GM19099 (cell line): ENCODE measurements around the gene PICALM.

Experiments used
- POLR2A ChIP-seq: IDR thresholded peaks from 3 replicates; pipeline ENCODE4 v1.6.1; 2011; ENCODE audit warnings: low read depth; ENCODE audit not compliant: insufficient read length; ENCODE audit errors: extremely low read depth

PICALM gene

DNA sequence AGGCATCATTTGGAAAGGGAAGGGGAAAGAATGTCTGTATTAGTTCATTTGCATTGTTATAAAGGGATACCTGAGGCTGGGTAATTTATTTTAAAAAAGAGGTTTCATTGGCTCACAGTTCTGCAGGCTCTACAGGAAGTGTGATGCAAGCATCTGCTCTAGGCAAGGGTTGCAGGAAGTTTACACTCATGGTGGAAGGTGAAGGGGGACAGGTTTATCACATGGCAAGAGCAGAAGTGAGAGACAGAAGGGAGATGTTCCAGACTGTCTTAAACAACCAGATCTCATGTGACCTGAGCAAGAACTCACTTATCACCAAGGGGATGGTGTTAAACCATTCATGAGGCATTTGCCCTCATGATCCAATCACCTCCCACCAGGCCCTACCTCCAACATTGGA is 123.1 kb downstream of the PICALM start:
- TF ChIP-seq POLR2A, result no peak

DNA sequence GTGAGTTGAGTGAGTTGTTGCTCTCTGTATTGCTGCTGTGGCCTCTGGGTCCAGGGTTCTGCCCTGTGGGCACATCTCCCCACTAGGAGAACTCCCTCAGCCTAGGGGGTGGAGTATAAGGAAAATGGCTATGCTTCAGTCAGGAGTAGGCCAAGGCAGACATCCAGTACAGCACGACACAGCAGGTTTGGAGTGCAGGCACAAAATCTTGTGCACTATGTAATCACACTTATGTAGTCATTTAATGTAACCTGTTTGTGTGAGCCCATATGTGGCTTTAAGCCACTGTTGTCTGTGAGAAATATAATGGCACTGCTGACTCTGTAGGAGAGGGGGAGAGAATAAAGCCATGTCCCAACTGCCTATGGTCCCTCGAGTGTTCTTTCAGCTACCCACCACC is 123.6 kb downstream of the PICALM start:
- no peak for TF ChIP-seq POLR2A

DNA sequence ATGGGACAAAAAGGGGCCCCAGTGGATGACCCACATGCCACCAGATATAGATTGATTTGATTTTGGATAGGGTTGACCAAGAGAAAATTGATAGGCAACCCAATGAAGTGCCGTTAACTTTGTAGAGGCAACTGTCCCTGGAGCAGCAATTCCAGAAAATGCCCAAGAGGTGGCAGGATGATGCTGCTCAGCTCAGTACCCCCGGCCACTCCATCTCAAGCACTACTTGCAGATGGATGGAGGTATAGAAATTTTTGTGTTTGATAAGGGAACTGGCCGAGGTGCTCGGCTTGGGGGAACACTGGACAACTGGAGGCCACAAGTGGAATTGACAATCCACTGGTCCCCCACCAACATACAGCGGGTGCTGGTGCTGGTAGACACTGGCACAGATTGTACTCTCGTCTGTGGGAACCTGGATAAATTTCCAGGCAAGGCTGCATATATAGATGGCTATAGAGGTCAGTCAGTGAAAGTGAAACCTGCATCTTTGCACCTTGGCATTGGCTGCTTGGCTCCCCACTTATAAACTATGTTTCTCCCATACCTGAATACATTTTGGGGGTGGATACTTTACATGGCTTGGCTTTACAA is 127.4 kb downstream of the PICALM start:
- no peak for TF ChIP-seq POLR2A

DNA sequence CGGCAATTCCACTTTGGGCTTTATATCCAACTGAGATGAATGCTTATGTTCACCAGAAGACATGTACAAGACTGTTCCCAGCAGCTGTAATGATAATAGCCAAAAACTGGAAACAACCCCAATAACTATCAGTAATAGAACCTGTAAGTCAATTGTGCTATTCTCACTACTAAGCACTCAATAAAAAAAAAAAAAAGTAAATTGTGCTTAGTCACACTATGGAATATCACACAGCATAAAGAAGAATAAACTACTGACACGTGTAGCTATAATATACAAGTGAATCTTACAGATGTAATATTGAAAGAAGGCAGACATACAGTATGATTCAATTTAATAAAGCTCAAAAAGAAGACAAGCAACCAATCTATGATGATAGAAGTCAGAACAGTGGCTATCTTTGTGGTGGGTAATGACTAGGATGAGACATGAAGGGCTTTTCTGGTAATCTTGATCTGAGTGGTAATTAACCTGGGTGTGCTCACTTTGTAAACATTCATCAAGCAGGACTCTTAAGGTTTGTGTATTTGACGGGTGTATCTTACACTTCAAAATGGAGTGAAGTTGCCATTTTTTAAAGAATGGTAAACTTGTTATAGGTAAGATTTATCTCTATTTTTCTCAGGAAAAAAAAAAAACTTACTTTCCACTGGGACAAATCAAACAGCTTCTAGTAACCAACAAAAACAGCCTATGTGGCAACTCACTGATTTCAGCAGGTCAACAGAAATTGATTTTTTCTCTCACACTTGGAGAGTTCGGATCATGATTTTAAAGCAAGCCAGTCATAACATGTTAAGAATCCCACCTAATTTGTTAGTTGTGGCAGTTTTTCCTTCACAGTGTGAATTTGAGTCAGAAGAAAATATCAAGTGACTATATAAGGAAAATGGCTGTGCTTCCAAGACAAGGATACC is 129.5 kb downstream of the PICALM start:
- TF ChIP-seq POLR2A, result no peak

DNA sequence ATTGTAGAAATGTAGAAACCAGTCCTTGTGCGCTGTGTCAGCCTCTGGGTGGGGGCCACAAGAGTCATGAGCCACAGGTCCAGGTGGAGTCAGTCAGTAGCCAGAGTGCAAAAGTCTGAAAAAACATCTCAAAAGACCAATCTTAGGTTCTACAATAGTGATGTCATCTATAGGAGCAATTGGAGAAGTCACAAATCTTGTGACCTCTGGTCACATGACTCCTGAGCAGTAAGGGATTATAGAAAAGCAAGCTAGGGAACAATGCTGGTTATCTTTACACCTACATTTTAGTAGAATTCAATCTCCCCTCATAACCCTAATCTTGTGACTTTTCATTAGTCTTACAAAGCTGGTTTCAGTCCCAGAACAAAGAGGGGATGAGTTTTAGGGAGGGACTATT is 131.0 kb downstream of the PICALM start:
- TF ChIP-seq POLR2A, result no peak

DNA sequence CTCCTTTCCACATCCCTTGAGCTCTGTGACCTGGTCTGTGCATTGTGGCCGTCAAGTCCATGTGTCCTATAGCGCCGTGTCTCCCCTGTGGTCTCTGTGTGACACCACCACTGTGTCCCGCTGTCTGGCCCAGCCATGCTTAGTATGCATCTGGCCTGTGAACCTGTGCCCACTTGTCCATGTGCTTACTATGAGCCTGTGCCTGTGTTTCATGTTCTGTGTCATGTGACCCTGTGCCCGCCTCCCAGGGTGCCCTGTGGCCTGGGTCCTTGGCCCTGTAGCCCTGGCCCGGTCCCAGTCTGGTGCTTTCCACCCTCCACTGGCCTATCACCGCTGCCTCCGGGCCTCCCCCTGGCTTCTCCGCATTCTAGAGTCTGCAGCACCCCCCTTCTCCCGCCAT is 133.1 kb downstream of the PICALM start:
- TF ChIP-seq POLR2A, result no peak

DNA sequence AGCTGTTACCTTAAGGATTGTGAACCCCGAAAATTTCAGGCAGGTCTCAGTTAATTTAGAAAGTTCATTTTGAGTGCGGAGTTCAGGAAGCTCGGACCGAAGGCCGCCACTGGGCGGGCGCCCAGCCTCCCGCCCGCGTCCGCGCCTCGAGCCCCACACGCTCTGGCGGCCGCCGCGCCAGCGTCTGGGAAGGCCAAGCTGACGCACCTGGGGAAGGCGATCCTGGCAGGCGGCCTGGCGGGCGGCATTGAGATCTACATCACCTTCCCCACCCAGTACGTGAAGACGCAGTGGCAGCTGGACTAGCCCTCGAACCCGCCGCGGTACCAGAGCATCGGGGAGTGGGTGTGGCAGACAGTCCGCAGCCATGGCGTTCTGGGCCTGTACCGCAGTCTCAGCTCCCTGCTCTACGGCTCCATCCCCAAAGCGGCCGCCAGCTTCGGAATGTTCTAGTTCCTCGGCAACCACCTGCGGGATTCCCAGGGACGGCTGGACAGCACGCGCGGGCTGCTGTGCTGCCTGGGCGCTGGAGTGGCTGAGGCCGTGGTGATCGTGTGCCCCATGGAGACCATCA is 134.2 kb downstream of the PICALM start:
- no peak for TF ChIP-seq POLR2A

DNA sequence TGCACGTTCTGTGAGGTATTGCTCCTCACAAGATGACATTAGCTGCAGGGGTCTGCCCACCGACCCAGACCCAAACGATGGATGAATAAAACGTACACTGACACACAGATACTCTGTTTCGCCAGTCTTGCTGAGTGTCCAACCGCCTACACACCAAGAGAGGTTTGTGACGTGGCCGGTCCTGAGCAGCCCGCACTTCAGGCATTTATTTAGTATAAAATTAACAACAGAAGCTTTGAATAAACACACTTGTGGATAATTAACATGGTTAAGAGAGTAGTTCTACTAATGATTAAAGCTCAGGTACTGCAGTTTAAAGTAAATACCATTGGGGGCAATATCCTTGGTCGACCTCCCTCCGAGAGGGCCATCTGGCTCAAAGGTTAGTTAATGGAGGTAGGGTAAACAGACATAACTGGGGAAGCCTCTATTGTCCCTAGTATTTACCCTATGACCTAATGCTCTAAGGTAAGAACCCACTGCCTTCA is 138.0 kb downstream of the PICALM start:
- TF ChIP-seq POLR2A, result no peak

DNA sequence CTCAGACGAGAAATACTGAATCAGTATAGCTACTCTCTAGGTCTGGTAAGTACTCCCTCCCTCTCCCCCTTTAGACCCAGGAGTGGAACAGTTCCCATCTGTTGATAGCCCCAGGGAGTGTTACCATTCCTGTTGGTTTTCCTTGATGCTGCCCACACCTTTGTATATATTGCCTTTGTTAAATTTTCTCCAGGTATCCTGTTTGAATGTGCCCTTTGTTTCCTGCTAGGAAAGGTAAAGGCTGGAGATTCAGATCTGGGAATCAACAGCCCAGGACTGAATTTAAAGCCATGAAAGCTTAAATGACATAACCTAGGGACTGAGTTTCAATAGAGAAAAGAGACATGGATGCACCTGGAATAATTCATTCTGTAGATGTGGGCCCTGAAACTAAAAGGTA is 145.4 kb downstream of the PICALM start:
- TF ChIP-seq POLR2A, result no peak

DNA sequence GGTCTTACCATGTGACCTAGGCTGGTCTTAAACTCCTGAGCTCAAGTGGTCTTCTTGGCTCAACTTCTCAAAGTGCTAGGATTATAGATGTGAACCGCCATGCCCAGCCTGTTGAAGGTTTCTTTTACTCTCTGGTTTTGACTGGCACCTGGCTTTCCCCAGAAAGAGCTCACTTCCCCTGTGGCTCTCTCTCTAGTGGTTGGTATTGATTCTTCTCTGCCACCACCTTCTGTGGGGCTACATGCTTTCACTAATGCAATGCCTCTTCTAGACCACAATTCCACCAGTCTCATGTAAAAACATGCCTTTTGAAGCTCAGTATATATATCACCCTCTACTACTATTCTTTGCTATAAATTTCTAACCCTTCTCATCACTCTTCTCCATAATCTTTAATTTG is 146.5 kb downstream of the PICALM start:
- no peak for TF ChIP-seq POLR2A

DNA sequence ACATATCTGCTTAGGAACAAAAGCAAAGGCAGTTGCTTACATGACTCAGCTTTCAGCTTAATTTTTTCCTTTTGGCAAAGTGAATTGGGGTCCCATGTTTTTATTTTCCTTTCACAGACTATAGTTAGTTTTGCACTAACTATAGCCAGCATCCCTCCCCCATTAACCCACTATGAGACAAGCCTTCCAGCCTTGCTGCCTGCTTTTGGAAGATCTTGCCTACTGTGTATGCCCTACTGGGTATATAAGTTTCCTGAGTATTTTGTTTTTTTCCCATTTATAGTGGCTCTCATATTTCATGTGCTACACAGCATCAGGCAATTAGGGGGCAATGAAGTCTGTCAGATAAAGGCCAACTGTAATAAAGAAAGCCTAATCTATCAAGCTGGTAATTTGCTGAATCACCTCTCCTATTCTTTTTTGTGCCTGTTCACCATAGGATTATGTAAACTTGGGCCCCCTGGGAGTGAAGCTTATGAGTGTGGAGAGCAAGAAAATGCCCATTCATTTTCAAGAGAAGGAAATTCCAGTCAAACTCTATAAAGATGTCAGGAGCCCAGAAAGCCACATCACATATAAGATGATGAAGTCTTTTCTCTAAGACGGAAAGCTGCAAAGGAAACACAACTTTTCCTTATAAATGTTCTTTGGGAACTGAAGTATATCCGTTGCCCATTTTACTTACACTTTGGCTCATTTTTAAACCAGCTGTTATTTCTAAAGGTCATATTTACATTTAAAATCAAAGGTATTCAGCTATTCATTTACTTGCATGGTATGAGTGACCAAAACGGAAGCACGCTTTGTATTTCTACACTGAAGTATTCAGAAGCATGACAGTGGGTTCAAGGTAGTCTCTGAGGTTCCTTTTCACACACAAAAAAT is 149.7 kb downstream of the PICALM start:
- no peak for TF ChIP-seq POLR2A

DNA sequence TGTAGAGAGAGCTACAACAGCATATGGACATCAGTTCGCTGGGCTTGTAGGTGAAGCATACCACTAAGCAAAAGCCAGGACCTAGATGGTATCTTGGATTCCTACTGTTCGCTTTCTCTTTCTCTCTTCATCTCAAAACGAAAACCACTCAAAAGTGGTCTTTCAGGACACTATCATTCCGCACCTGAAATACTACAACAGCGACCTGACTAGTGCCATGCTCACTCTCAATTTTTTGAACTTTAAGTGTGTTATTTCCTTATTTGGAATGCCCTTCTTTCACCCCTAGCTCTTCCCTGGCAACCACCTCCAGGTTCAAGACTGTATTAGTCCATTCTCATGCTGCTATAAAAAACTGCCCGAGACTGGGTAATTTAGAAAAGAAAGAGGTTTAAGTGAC is 154.5 kb downstream of the PICALM start:
- no peak for TF ChIP-seq POLR2A

DNA sequence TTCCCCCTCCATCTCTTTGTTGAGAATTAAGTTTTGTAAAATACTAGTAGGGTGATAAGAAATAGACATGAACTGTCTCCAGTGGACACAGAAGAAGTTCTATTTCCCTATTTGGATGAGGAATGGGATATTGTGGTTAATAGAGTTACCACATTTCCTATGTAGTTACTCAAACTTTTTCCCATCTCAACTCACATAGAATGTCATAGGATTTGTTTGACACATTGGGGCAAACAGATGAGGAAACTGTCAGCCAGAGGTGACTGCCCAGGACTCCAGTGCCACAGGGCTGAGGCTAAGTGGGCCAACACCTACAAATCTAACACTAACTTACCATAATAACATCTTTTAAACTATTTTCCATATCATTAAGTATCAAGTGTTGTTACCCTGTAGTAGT is 155.4 kb downstream of the PICALM start:
- no peak for TF ChIP-seq POLR2A

DNA sequence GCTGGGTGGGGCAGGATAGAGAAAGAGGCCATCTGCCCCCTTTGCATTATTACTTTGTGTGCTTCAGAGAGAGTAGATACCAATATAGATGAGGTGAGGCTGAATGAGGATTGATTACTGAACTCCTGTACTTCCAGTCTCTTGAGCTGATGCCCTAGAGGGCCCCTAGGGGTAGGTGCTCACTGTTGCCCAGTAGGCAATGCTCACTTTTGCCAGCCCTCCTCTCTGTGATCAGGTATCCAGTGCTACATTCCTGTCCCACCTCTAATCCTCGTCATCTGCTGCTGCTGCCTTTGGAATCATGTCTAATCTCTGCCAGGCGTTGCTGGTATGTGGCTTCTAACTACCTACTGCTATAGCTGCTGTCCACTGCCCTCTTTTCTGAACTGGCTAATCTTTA is 156.5 kb downstream of the PICALM start:
- no peak for TF ChIP-seq POLR2A
